ENCODE data around the gene ALDH3A2.

The ALDH3A2 gene

GRCh38 chr17:19648475-19649273, at the start of gene ALDH3A2:
Gene ALDH3A2 (plus strand): TSS chr17:19648751. CDS start chr17:19648972, 221 bp downstream.
- in situ Hi-C loops (cut with MboI; ENCODE audit: low sequenced_read_pairs) = loop anchor here (25.0 kb wide), 1 partner anchor 136 kb away; no protein-coding TSS in a partner anchor

- in situ Hi-C loops (cut with MboI; ENCODE audit: low sequenced_read_pairs) = no loop called here
These were observed 38.2 kb upstream of the ALDH3A2 start for GRCh38 chr17:19610311-19610710.

GRCh38 chr17:19610879-19611278, 37.7 kb upstream of the ALDH3A2 start:
- in situ Hi-C loops (cut with MboI; ENCODE audit: low sequenced_read_pairs) = no loop called here

- in situ Hi-C loops (cut with MboI; ENCODE audit: low sequenced_read_pairs) = no loop called here
These were observed 34.6 kb upstream of the ALDH3A2 start for GRCh38 chr17:19613979-19614378.

- in situ Hi-C loops (cut with MboI; ENCODE audit: low sequenced_read_pairs) = no loop called here
These were observed 33.7 kb upstream of the ALDH3A2 start for GRCh38 chr17:19614900-19615299.

- in situ Hi-C loops (cut with MboI; ENCODE audit: low sequenced_read_pairs) = no loop called here
These were observed 30.5 kb upstream of the ALDH3A2 start for GRCh38 chr17:19618015-19618414.

GRCh38 chr17:19619705-19620325, 28.7 kb upstream of the ALDH3A2 start:
- in situ Hi-C loops (cut with MboI; ENCODE audit: low sequenced_read_pairs) = no loop called here

- in situ Hi-C loops (cut with MboI; ENCODE audit: low sequenced_read_pairs) = no loop called here
These were observed 26.9 kb upstream of the ALDH3A2 start for GRCh38 chr17:19621697-19622096.

- in situ Hi-C loops (cut with MboI; ENCODE audit: low sequenced_read_pairs) = loop anchor here (25.0 kb wide), 1 partner anchor 114 kb away; no protein-coding TSS in a partner anchor
These were observed 22.5 kb upstream of the ALDH3A2 start for GRCh38 chr17:19626079-19626478.

- in situ Hi-C loops (cut with MboI; ENCODE audit: low sequenced_read_pairs) = loop anchor here (25.0 kb wide), 1 partner anchor 117 kb away; no protein-coding TSS in a partner anchor
These were observed 19.1 kb upstream of the ALDH3A2 start for GRCh38 chr17:19629449-19629848.

GRCh38 chr17:19630035-19630434, 18.5 kb upstream of the ALDH3A2 start:
- in situ Hi-C loops (cut with MboI; ENCODE audit: low sequenced_read_pairs) = loop anchor here (25.0 kb wide), 1 partner anchor 118 kb away; no protein-coding TSS in a partner anchor

GRCh38 chr17:19630661-19631060, 17.9 kb upstream of the ALDH3A2 start:
- in situ Hi-C loops (cut with MboI; ENCODE audit: low sequenced_read_pairs) = loop anchor here (25.0 kb wide), 1 partner anchor 118 kb away; no protein-coding TSS in a partner anchor

GRCh38 chr17:19631905-19632304, 16.6 kb upstream of the ALDH3A2 start:
- in situ Hi-C loops (cut with MboI; ENCODE audit: low sequenced_read_pairs) = loop anchor here (25.0 kb wide), 1 partner anchor 120 kb away; no protein-coding TSS in a partner anchor

GRCh38 chr17:19641687-19642372, 6.7 kb upstream of the ALDH3A2 start:
- in situ Hi-C loops (cut with MboI; ENCODE audit: low sequenced_read_pairs) = loop anchor here (25.0 kb wide), 1 partner anchor 130 kb away; no protein-coding TSS in a partner anchor

GRCh38 chr17:19642373-19642893, 6.1 kb upstream of the ALDH3A2 start:
- in situ Hi-C loops (cut with MboI; ENCODE audit: low sequenced_read_pairs) = loop anchor here (25.0 kb wide), 1 partner anchor 130 kb away; no protein-coding TSS in a partner anchor

GRCh38 chr17:19644493-19645210, 3.9 kb upstream of the ALDH3A2 start:
- in situ Hi-C loops (cut with MboI; ENCODE audit: low sequenced_read_pairs) = loop anchor here (25.0 kb wide), 1 partner anchor 132 kb away; no protein-coding TSS in a partner anchor

- in situ Hi-C loops (cut with MboI; ENCODE audit: low sequenced_read_pairs) = loop anchor here (25.0 kb wide), 1 partner anchor 133 kb away; no protein-coding TSS in a partner anchor
These were observed 2.8 kb upstream of the ALDH3A2 start for GRCh38 chr17:19645734-19646201.

- in situ Hi-C loops (cut with MboI; ENCODE audit: low sequenced_read_pairs) = loop anchor here (25.0 kb wide), 1 partner anchor 135 kb away; no protein-coding TSS in a partner anchor
These were observed 1.5 kb upstream of the ALDH3A2 start for GRCh38 chr17:19646788-19647696.

Data from HL-60/S4 treated with retinoic acid at 250 ng/mL for 4 days and 3 days (cell line).